SK-N-SH treated with all-trans-retinoic acid at 6 μM for 48 hours (cell line): ENCODE measurements around the gene LMNB1.

Experiments used
- CSDC2 ChIP-seq: fragments of 250-450 bp; sonication (Bioruptor Pico); IDR thresholded peaks from 2 replicates; pipeline ENCODE4 v1.5.0; 2020; ENCODE audit warnings: mild to moderate bottlenecking, moderate library complexity
- ESRRG ChIP-seq: fragments of 250-450 bp; sonication (Bioruptor Pico); IDR thresholded peaks from 2 replicates; pipeline ENCODE4 v1.6.1; 2021; ENCODE audit warnings: mild to moderate bottlenecking
- GLIS3 ChIP-seq: fragments of 250-450 bp; sonication (Bioruptor Pico); IDR thresholded peaks from 2 replicates; pipeline ENCODE4 v1.5.0; 2020; ENCODE audit warnings: mild to moderate bottlenecking, moderate library complexity
- RARB ChIP-seq: fragments of 250-450 bp; sonication (Bioruptor Pico); IDR thresholded peaks from 2 replicates; pipeline ENCODE4 v1.8.0; 2021; ENCODE audit warnings: mild to moderate bottlenecking, moderate library complexity
- SNAI2 ChIP-seq: fragments of 250-450 bp; sonication (Bioruptor Pico); IDR thresholded peaks from 2 replicates; pipeline ENCODE4 v1.5.0; 2020; ENCODE audit warnings: mild to moderate bottlenecking, moderate library complexity
- ZFP3 ChIP-seq: fragments of 250-450 bp; sonication (Bioruptor Pico); IDR thresholded peaks from 2 replicates; pipeline ENCODE4 v1.5.0; 2020; ENCODE audit warnings: mild to moderate bottlenecking, moderate library complexity
- ZFP30 ChIP-seq: fragments of 450-650 bp; formaldehyde crosslinking; IDR thresholded peaks from 2 replicates; pipeline ENCODE4 v1.5.0; 2022; ENCODE audit warnings: mild to moderate bottlenecking, moderate library complexity
- ZNF70 ChIP-seq: fragments of 450-650 bp; formaldehyde crosslinking; IDR thresholded peaks from 2 replicates; pipeline ENCODE4 v1.5.0; 2020; ENCODE audit warnings: mild to moderate bottlenecking, moderate library complexity
- ZNF8 ChIP-seq: fragments of 450-650 bp; formaldehyde crosslinking; IDR thresholded peaks from 2 replicates; pipeline ENCODE4 v1.5.0; 2020; ENCODE audit warnings: mild to moderate bottlenecking, moderate library complexity
- TF ChIP-seq, protein P1 (sequence below): fragments of 250-450 bp; sonication (Bioruptor Pico); IDR thresholded peaks from 2 replicates; pipeline ENCODE4 v1.8.0; 2021; ENCODE audit warnings: low read depth, mild to moderate bottlenecking, moderate library complexity, borderline replicate concordance
- TF ChIP-seq, protein P2 (sequence below): fragments of 250-450 bp; sonication (Bioruptor Pico); IDR thresholded peaks from 2 replicates; pipeline ENCODE4 v1.5.1; 2020; ENCODE audit warnings: low read depth, mild to moderate bottlenecking, moderate library complexity
- TF ChIP-seq, protein P3 (sequence below): fragments of 250-450 bp; sonication (Bioruptor Pico); IDR thresholded peaks from 2 replicates; pipeline ENCODE4 v1.8.0; 2020; ENCODE audit warnings: mild to moderate bottlenecking, moderate library complexity, borderline replicate concordance

DNA sequence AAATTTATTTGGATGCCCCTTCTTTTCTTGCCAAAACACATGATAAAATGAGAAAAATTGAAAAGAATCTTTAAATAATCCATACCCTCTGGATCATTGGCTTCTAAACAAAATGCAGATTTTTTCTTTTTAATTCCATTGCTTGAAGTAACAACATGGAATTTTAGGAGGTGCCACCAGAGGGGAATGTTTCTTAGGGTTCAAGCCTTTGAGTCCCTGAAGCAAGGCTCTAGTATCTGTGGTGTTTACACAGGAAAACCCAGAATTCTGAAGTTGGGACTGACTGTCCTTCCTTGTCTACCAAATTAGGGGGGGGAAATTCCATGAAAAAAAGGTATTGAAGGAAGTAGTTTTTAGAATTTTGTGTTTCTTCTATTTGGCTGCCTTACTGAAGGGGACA, 69.4 kb downstream of the LMNB1 start:
- TF ChIP-seq ZFP30 (CRISPR knock-in tag) (no peak), RARB (CRISPR knock-in tag) (no peak), ZFP3 (CRISPR knock-in tag) (no peak), SNAI2 (no peak), CSDC2 (CRISPR knock-in tag) (no peak), ZNF8 (CRISPR knock-in tag) (no peak), GLIS3 (CRISPR knock-in tag) (no peak), ESRRG (CRISPR knock-in tag) (no peak), ZNF70 (CRISPR knock-in tag) (no peak)
- TF ChIP-seq, protein P1, sequence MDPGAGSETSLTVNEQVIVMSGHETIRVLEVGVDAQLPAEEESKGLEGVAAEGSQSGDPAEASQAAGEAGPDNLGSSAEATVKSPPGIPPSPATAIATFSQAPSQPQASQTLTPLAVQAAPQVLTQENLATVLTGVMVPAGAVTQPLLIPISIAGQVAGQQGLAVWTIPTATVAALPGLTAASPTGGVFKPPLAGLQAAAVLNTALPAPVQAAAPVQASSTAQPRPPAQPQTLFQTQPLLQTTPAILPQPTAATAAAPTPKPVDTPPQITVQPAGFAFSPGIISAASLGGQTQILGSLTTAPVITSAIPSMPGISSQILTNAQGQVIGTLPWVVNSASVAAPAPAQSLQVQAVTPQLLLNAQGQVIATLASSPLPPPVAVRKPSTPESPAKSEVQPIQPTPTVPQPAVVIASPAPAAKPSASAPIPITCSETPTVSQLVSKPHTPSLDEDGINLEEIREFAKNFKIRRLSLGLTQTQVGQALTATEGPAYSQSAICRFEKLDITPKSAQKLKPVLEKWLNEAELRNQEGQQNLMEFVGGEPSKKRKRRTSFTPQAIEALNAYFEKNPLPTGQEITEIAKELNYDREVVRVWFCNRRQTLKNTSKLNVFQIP (CRISPR knock-in tag), result no peak
- TF ChIP-seq, protein P2, sequence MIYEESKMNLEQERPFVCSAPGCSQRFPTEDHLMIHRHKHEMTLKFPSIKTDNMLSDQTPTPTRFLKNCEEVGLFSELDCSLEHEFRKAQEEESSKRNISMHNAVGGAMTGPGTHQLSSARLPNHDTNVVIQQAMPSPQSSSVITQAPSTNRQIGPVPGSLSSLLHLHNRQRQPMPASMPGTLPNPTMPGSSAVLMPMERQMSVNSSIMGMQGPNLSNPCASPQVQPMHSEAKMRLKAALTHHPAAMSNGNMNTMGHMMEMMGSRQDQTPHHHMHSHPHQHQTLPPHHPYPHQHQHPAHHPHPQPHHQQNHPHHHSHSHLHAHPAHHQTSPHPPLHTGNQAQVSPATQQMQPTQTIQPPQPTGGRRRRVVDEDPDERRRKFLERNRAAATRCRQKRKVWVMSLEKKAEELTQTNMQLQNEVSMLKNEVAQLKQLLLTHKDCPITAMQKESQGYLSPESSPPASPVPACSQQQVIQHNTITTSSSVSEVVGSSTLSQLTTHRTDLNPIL (CRISPR knock-in tag), result no peak
- TF ChIP-seq, protein P3, sequence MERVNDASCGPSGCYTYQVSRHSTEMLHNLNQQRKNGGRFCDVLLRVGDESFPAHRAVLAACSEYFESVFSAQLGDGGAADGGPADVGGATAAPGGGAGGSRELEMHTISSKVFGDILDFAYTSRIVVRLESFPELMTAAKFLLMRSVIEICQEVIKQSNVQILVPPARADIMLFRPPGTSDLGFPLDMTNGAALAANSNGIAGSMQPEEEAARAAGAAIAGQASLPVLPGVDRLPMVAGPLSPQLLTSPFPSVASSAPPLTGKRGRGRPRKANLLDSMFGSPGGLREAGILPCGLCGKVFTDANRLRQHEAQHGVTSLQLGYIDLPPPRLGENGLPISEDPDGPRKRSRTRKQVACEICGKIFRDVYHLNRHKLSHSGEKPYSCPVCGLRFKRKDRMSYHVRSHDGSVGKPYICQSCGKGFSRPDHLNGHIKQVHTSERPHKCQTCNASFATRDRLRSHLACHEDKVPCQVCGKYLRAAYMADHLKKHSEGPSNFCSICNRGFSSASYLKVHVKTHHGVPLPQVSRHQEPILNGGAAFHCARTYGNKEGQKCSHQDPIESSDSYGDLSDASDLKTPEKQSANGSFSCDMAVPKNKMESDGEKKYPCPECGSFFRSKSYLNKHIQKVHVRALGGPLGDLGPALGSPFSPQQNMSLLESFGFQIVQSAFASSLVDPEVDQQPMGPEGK (CRISPR knock-in tag), result no peak
